ENCODE data around the gene PLSCR5.

The PLSCR5 gene

DNA sequence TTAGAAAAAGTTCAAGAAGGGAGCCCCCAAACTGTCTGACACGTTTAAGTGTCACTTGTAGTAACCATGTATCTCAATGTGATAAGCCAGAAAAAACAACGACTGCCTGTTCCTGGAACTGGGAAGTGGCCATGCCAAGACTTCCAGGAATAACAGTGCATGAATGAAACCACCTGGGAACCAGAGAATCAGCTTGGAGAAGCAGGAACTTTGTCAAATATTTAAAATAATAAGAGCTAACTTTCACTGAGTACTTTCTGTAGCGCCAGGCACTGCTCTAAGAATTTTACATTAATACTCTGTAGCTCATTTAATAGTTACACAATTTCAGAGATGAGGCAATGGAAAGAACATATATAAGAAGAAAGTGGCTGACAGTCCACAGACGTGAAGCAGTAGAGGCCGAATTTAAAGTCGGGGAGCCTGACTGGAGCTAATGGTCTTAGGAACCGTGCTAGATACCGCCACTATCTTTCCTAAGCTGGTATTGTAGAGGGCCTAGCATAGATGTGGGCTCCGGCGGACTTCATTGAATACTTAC is 61.6 kb downstream of the PLSCR5 start:
- no peak for DNase-seq

DNA sequence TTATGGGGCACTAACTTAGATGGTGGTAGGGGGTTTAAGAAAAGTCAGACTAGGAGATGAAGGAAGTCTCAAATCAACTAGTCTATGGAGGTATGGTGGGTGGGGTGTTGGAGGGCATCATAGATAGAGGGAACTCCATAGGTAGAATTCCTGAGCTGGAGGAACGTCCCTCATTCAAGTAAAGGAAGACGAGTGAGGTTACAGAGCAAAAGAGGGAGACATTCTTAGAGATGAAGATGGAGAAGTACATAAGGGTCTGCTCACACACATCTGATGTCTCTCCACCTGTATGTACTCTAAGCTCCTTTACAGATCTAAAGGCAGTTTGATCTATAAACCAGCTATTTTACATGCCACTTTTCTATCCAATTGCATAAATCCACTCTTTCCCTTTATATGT is 62.2 kb downstream of the PLSCR5 start:
- no peak for DNase-seq

DNA sequence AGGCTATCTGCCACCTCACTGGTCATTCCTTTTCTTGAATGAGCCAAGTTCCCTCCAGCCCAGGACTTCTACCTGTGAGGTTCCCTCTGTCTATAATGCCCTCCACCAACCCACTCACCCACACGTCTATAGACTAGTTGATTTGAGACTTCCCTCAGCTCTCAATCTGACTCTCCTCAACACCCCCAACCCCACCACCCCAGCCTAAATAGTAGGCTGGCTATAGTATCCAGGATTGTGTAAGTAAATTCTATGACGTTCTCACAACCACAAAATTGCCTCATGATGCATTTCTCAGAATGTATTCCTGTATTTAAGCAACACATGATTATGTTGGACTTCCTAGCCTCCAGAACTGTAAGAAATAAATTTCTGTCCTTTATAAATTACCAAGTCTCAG is 63.0 kb downstream of the PLSCR5 start:
- DNase-seq = no peak

DNA sequence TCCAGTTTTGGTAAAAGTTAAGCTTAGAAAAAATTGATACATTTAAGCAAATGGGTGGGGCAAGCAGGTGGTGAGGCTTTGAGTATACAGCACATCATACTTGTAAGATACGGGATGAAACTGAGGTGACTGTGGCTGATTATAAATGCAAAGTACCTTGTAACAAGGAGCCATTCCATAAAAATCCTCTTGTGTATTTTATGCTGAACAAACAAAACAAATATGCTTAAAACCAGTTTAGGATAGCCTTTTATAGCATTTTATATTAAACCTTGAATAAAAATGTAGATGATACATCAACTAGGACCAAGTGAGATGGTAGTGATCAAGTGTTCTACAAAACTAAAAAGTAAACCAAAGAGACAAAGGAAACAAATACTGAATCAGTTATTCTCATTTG is 64.2 kb downstream of the PLSCR5 start:
- DNase-seq = no peak

DNA sequence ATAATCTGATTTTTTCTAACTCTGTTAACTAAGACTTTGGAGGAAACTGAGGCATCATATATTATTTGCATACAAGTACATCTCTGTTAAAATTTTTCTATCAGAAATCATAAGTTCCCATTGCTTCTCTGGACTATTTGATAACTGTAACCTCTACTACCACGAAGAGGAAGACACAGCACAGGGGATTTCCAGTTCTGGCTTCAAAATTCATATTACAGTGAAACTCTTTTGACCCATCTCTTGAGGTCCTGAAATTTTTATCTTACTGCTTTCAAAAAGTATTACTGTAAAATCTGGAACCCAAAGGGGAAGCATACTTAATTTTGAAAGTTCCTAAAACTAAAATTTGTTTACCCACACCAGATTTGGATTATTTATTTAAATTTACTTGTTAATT is 64.9 kb downstream of the PLSCR5 start:
- DNase-seq = no peak

DNA sequence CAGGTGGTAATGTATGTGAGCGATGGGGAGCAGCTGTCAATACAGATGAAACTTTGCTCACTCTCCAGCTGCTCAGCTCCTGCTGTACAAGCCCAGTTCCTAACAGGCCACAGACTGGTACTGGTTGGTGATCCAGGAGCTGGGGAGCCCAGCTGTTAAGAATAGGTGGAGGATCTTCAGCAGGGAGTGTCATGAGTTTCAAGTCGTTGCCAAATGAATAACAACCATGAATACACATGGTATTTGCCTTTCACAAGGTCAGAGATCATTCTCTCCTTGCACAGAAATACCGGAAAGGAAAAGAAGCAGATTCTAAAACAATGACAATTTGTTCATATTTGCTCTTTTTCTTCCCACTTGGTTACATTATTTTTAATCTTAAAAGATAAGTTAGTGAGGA is 65.8 kb downstream of the PLSCR5 start:
- no peak for DNase-seq

DNA sequence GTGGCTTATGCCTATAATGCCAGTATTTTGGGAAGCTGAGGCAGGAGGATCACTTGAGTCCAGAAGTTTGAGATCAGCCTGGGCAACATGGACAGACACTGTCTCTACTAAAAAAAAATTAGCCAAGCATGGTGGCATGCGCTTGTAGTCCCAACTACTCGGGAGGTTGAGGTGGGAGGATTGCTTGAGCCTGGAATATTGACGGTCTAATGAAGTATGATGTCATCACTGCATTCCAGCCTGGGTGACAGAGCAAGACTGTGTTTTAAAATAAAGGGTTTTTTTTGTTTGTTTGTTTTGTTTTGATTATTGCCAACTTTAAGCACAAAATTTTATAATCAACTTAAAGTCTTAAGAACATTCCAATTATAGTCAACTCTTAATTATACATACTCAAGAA is 67.5 kb downstream of the PLSCR5 start:
- no peak for DNase-seq

DNA sequence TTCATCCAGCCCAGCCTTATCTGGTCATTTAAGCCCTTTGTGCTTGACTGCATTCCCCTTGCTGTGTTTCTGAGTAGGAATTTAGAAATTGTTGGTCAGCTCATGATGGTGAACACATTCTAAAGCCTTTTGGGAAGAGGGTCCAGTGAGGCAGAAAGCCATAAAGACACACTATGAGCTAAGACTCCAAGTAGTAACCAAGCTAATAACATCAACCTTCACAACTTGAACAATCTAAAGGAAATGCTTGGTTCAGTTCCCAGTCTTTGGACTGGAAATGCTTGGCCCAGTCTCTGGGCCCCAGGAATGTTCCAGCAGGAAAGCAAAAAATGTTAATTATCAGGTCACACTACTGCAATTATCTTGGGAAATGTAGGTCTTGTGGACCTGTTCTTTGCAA is 68.5 kb downstream of the PLSCR5 start:
- DNase-seq = no peak

Measured in NCI-H226 (cell line).